K562 (cell line): ENCODE data around the gene KRTAP5-4. TPM values are rescaled to one million over a fixed set of nuclear protein-coding genes. Genes with fewer than 3 reads are reported as not detected.
"Not testable (repeated sequence)": the region's sequence is repeated elsewhere in the genome, so short reads cannot be mapped to it uniquely, and the experiment has no call there.

Experiments used
- ATAC-seq: fragments of 200-7000 bp; cut with Tn5 transposase; 3 replicates; pipeline ENCODE4 v1.9.1; 2020; ENCODE audit warnings: moderate library complexity
- BruUV-seq: library from RNA; stranded (reverse); fragments of 400-500 nt; replicated peaks from 2 replicates; lab custom pipeline; 2021; lab: Mats Ljungman, UMichigan
- CTCF ChIA-PET: fragments of 300-600 bp; formaldehyde crosslinking; extraction: SDS; loops from one replicate; lab custom pipeline; 2021; ENCODE audit warnings: low intra/inter-chr PET ratio; lab: Yijun Ruan, JAX
- POLR2A ChIA-PET: fragments of 300-600, 350-650 bp; sonication (Branson Sonifier 250); formaldehyde crosslinking; extraction: SDS; loops from one replicate; lab custom pipeline; 2021; ENCODE audit warnings: antibody characterized with exemption, inconsistent platforms; lab: Yijun Ruan, JAX
- DNase-seq, 4 experiments: peaks; one replicate each; pipeline versions ENCODE4 v3.0.0 to v3.0.0-alpha.2; 2011 to 2018; ENCODE audit warnings: low spot score in 3 of 4, mixed read lengths in 3 of 4; ENCODE audit errors: extremely low read depth in 1 of 4
- FAIRE-seq: peaks from 2 replicates; lab custom pipeline; 2011; peaks lifted over from hg19 to GRCh38; lab: Jason Lieb, UNC
- H2AFZ ChIP-seq: 2 replicates; pipeline ENCODE4 v1.6.0; 2011; ENCODE audit warnings: low read depth, low read length, control low read depth, inconsistent platforms
- H3K27ac ChIP-seq: fragments of 200-600 bp; 3 replicates; pipeline ENCODE4 v1.8.0; 2011; ENCODE audit warnings: low read depth, mild to moderate bottlenecking, control low read depth, inconsistent platforms, low read length, moderate library complexity, mixed read lengths; ENCODE audit errors: extremely low read depth
- H3K27me3 ChIP-seq, 2 experiments: fragments of 300-600 bp in 1 of 2; 2 replicates in 1 of 2; 3 replicates in 1 of 2; pipeline versions ENCODE4 v1.6.0 to v1.8.0; 2011; ENCODE audit warnings: inconsistent platforms in 2 of 2, low read length in 2 of 2, mild to moderate bottlenecking in 1 of 2, mixed read lengths in 1 of 2, moderate library complexity in 1 of 2; ENCODE audit not compliant: control insufficient read depth in 2 of 2, insufficient read depth in 2 of 2
- H3K36me3 ChIP-seq: fragments of 300-600 bp; 3 replicates; pipeline ENCODE4 v1.8.0; 2011; ENCODE audit warnings: mild to moderate bottlenecking, low read length, inconsistent platforms; ENCODE audit not compliant: control insufficient read depth, insufficient read depth
- H3K4me1 ChIP-seq, 2 experiments: fragments of 200-600 bp in 1 of 2; replicated peaks in 1 of 2; 2 replicates in 1 of 2; 3 replicates in 1 of 2; pipeline versions ENCODE4 v1.5.1 to v1.8.0; 2011; ENCODE audit warnings: inconsistent platforms in 2 of 2, low read length in 2 of 2, mild to moderate bottlenecking in 1 of 2, mixed read lengths in 1 of 2, moderate library complexity in 1 of 2; ENCODE audit not compliant: control insufficient read depth in 2 of 2, insufficient read depth in 2 of 2
- H3K4me2 ChIP-seq: 2 replicates; pipeline ENCODE4 v1.6.1; 2011; ENCODE audit warnings: low read length, control low read depth, inconsistent platforms, mixed read lengths; ENCODE audit not compliant: insufficient read depth
- H3K4me3 ChIP-seq: fragments of 200-600 bp; sonication (generic), shearing (Covaris generic); 2 replicates; pipeline ENCODE4 v1.5.1; 2016; ENCODE audit warnings: control low read depth, inconsistent platforms
- H3K79me2 ChIP-seq: fragments of 200-600 bp; 3 replicates; pipeline ENCODE4 v1.8.0; 2011; ENCODE audit warnings: low read length, inconsistent platforms; ENCODE audit not compliant: control insufficient read depth, insufficient read depth
- H3K9ac ChIP-seq, 2 experiments: 2 replicates each; pipeline versions ENCODE4 v1.6.0 to v1.6.1; 2011; ENCODE audit warnings: low read depth in 2 of 2, low read length in 2 of 2, control low read depth in 1 of 2, inconsistent platforms in 1 of 2, mild to moderate bottlenecking in 1 of 2, mixed read lengths in 1 of 2; ENCODE audit not compliant: insufficient read depth in 1 of 2
- H3K9me1 ChIP-seq: one replicate; pipeline ENCODE4 v1.6.0; 2011; ENCODE audit warnings: inconsistent platforms, mild to moderate bottlenecking, low read length, moderate library complexity; ENCODE audit not compliant: control insufficient read depth, insufficient read depth
- H3K9me3 ChIP-seq: replicated peaks from 2 replicates; pipeline ENCODE4 v1.5.1; 2011; ENCODE audit warnings: low read depth, low read length, inconsistent platforms; ENCODE audit not compliant: control insufficient read depth, insufficient read depth
- H4K20me1 ChIP-seq: replicated peaks from 2 replicates; pipeline ENCODE4 v1.6.1; 2011; ENCODE audit warnings: low read length, inconsistent platforms, mixed read lengths; ENCODE audit not compliant: control insufficient read depth, insufficient read depth
- AFF4 ChIP-seq: sonication (generic); formaldehyde crosslinking; IDR thresholded peaks from 2 replicates; pipeline ENCODE4 v1.8.0; 2023; ENCODE audit warnings: mild to moderate bottlenecking, missing genetic modification reagents
- DPF2 ChIP-seq: fragments of 450-650 bp; IDR thresholded peaks from 2 replicates; pipeline ENCODE4 v1.6.1; 2016
- ETV1 ChIP-seq: fragments of 450-650 bp; conservative IDR thresholded peaks from 2 replicates; pipeline ENCODE4 v1.6.1; 2016; ENCODE audit warnings: missing genetic modification characterization, control low read depth, low read depth, missing compliant biosample characterization
- FOXA3 ChIP-seq, 2 experiments: fragments of 450-650 bp in 1 of 2; sonication (generic) in 1 of 2; formaldehyde crosslinking; IDR thresholded peaks in 1 of 2; conservative IDR thresholded peaks in 1 of 2; 2 replicates each; pipeline versions ENCODE4 v1.4.0 to v1.8.0; 2020 to 2022; ENCODE audit warnings: mild to moderate bottlenecking in 2 of 2, missing genetic modification reagents in 1 of 2
- MAFG ChIP-seq: fragments of 450-650 bp; conservative IDR thresholded peaks from 2 replicates; pipeline ENCODE4 v1.6.1; 2016; ENCODE audit warnings: missing genetic modification characterization, missing compliant biosample characterization
- MEIS2 ChIP-seq: fragments of 450-650 bp; IDR thresholded peaks from 2 replicates; pipeline ENCODE4 v1.6.1; 2014; ENCODE audit warnings: mild to moderate bottlenecking; ENCODE audit not compliant: partially characterized antibody
- RHOXF2B ChIP-seq: fragments of 250-450 bp; sonication (Bioruptor Pico); conservative IDR thresholded peaks from 2 replicates; pipeline ENCODE4 v1.5.1; 2021
- SRSF1 ChIP-seq: fragments of 200-400 bp; formaldehyde crosslinking; IDR thresholded peaks from 2 replicates; pipeline ENCODE4 v1.6.1; 2017; ENCODE audit warnings: mild to moderate bottlenecking, low read depth, low read length, moderate library complexity
- SRSF3 ChIP-seq: fragments of 200-400 bp; formaldehyde crosslinking; IDR thresholded peaks from 2 replicates; pipeline ENCODE4 v1.6.1; 2016; ENCODE audit warnings: mild to moderate bottlenecking, low read length, moderate library complexity; ENCODE audit not compliant: insufficient read depth
- TGIF2 ChIP-seq: sonication (generic); formaldehyde crosslinking; IDR thresholded peaks from 2 replicates; pipeline ENCODE4 v1.8.1; 2022; ENCODE audit warnings: mild to moderate bottlenecking, missing genetic modification reagents, moderate library complexity
- ZNF316 ChIP-seq: fragments of 450-650 bp; IDR thresholded peaks from 2 replicates; pipeline ENCODE4 v1.6.1; 2016
- WGBS: fragments of 100-300 bp; shearing (Covaris generic); methylation state at CpG from one replicate; pipeline ENCODE4 v1.1.6; 2016; ENCODE audit warnings: low coverage, mixed read lengths; ENCODE audit not compliant: insufficient coverage; ENCODE audit errors: missing lambda C conversion rate; 5-methylcytosine and 5-hydroxymethylcytosine counted together
- in situ Hi-C: fragments of 300-500 bp; cut with MboI; formaldehyde crosslinking; loops from 4 replicates; pipeline ENCODE4 v1.15.0; 2018; ENCODE audit warnings: inconsistent platforms, mixed read lengths
- intact Hi-C: fragments of 100-400 bp; cut with micrococcal nuclease; formaldehyde crosslinking; loops from 2 replicates; pipeline ENCODE4 v1.14.2; 2022
- polyA plus RNA-seq, 8 experiments: library from polyadenylated mRNA; depleted of rRNA in 4 of 8; stranded (reverse) in 5 of 8; unstranded in 3 of 8; fragments of >200 nt; fragmentation: Nextera tagmentation in 2 of 8; fragmentation: Illumina TruSeq in 1 of 8; extraction: Ambion mirVana in 2 of 8; extraction: Trizol in 1 of 8; gene quantifications; 2 replicates each; pipeline versions ENCODE4 v1.2.1 to v1.2.3, GENCODE V29; 2011 to 2014; ENCODE audit warnings: inconsistent platforms in 1 of 8, missing spikeins in 1 of 8
- total RNA-seq, 7 experiments: library from RNA; depleted of rRNA in 6 of 7; stranded (reverse); fragments of >200 nt in 6 of 7; fragmentation: Illumina TruSeq in 2 of 7; extraction: Trizol in 2 of 7; gene quantifications; 2 replicates each; pipeline versions ENCODE4 v1.2.1 to v1.2.3, GENCODE V29; 2011 to 2021; ENCODE audit warnings: low replicate concordance in 1 of 7

Gene KRTAP5-4
- total and polyA plus RNA-seq, 9 of the 15 experiments (the other 6 are each of a cell fraction or from before 2014, with no cell fraction given), result not detected

DNA sequence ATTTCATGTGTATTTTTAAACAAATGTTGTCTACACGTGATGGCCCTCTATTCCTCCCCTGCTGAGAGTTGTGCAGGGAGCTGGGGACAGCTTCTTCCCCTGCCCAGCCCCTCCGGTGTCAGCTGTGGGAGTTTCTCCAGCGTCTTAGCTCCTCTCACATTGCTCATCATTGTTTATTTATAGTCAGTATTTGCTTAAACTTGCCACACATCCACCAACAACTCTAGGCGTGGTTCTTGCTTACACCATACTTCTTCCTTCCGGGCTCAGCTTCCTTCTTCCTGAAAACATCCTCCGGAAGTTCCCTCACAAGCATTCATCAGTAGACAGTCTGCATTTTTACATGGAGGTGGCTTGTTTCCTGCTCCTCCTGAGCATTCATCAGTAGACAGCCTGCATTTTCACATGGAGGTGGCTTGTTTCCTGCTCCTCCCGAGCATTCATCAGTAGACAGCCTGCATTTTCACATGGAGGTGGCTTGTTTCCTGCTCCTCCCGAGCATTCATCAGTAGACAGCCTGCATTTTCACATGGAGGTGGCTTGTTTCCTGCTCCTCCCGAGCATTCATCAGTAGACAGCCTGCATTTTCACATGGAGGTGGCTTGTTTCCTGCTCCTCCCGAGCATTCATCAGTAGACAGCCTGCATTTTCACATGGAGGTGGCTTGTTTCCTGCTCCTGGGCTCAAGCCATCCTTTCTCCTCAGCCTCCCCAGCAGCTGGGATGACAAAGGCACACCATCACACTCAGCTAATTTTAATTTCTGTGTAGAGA is 32.6 kb downstream of the KRTAP5-4 start:
- H3K9me3 ChIP-seq, H3K4me1 ChIP-seq, FAIRE-seq, ATAC-seq, H3K4me2 ChIP-seq, H3K9me1 ChIP-seq, DNase-seq, H4K20me1 ChIP-seq, intact Hi-C loops, H3K36me3 ChIP-seq, BruUV-seq, H2AFZ ChIP-seq, H3K27ac ChIP-seq, H3K9ac ChIP-seq, in situ Hi-C loops, H3K79me2 ChIP-seq, H3K4me3 ChIP-seq, CTCF ChIA-PET: not testable (repeated sequence)
- 6% methylated on average over 7 of the region's 10 CpGs for WGBS
- POLR2A ChIA-PET, result interaction anchor here (0.9 kb wide), 1 partner anchor 15 kb away, joined by 4 read pairs; no protein-coding TSS in a partner anchor
- H3K27me3 ChIP-seq, result peaks cover 10 to 29% of the 10 kb centered on the region in 2 experiments; a peak in 3 of 5 replicates
- TF ChIP-seq ETV1 (tag), result 0 out of 2 replicates have a peak, but pooled peaks have one; percentile 8

DNA sequence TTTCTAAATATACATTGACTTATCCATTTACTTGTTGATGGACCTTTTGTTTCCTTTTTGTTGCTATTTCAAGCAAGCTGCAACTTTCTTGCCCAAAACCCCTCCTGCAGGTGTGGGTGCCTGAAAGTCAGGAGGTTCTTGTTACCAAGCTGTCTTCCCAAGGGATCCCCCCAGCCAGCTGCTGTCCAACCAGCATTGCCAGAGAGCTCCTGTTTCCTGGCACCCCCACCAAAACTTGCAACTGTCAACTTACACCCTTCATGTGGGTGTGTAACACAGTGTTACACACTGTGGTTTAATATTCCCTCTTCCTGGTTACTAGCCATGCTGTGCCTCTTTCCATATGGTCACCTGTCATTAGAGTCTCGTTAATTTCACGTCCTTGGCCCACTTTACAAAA is 35.2 kb downstream of the KRTAP5-4 start:
- H3K79me2 ChIP-seq, result no peaks in the 10 kb centered on the region
- ChIA-PET CTCF (no interaction called here), POLR2A (interaction anchor here (1.1 kb wide), 1 partner anchor 22 kb away, joined by 3 read pairs; the partner anchor contains the start of gene KRTAP5-3)
- no peak overlapping the region for H3K9ac ChIP-seq
- H3K9me3 ChIP-seq, result no peaks in the 10 kb centered on the region
- in situ Hi-C loops, result no loop called here
- WGBS, result 0% methylated on average over 2 of the region's 2 CpGs
- H4K20me1 ChIP-seq, result 0 out of 2 replicates have a peak, but pooled peaks cover 4% of the 10 kb centered on the region
- no peak overlapping the region for H3K4me3 ChIP-seq
- peaks cover 3% of the 10 kb centered on the region for H3K9me1 ChIP-seq
- no peaks in the 10 kb centered on the region for H3K4me1 ChIP-seq
- no peaks in the 10 kb centered on the region for H3K36me3 ChIP-seq
- intact Hi-C loops, result no loop called here
- BruUV-seq, result no TSS peak
- H3K27me3 ChIP-seq, result peaks cover 5 to 48% of the 10 kb centered on the region in 2 experiments; a peak in 3 of 5 replicates
- FAIRE-seq (no peak), ATAC-seq (no peak), DNase-seq (no peak)
- H3K4me2 ChIP-seq, result no peak overlapping the region
- H2AFZ ChIP-seq, result no peak overlapping the region
- no peak overlapping the region for H3K27ac ChIP-seq
- no peak for TF ChIP-seq ZNF316
- no peak for TF ChIP-seq RHOXF2B (CRISPR knock-in tag)
- no peak for TF ChIP-seq FOXA3 (CRISPR knock-in tag; conservative IDR thresholded peaks at IDR 0.05 in 1 of 2, IDR thresholded peaks at IDR 0.05 in 1 of 2)
- TF ChIP-seq MAFG (tag), result no peak
- no peak for TF ChIP-seq TGIF2 (CRISPR knock-in tag)
- no peak for TF ChIP-seq MEIS2
- TF ChIP-seq SRSF3, result no peak
- TF ChIP-seq DPF2, result no peak
- TF ChIP-seq AFF4 (CRISPR knock-in tag), result no peak
- TF ChIP-seq SRSF1, result no peak
